H1 (cell line): ENCODE measurements around the gene RELT. TPM values are rescaled to one million over a fixed set of nuclear protein-coding genes. Genes with fewer than 3 reads are reported as not detected.

ENCODE experiments used
- polyA plus RNA-seq, 7 experiments: library from polyadenylated mRNA; depleted of rRNA in 3 of 7; stranded (reverse) in 5 of 7; unstranded in 2 of 7; fragments of >200 nt in 5 of 7; fragments of 200-250 nt in 2 of 7; gene quantifications; 1 replicate in 5 of 7; 2 replicates in 1 of 7; 4 replicates in 1 of 7; pipeline versions ENCODE4 v1.2.1 to v1.2.3, GENCODE V29; 2011 to 2013; ENCODE audit warnings: missing spikeins in 2 of 7, mixed read lengths in 2 of 7
- total RNA-seq: library from RNA; stranded (reverse); fragmentation: NEBNext Ultra II Directional; extraction: Animal tissue kit (Norgen Biotek cat#: 25700); gene quantifications from 2 replicates; pipeline ENCODE4 v1.2.1, GENCODE V29; 2021
- TF ChIP-seq, protein P1 (sequence below): fragments of 300-600 bp; sonication (generic); IDR thresholded peaks from 2 replicates; pipeline ENCODE4 v1.7.1; 2012; ENCODE audit warnings: low read length, moderate library complexity, mild to moderate bottlenecking, inconsistent platforms; ENCODE audit not compliant: insufficient replicate concordance

Gene RELT
- total and polyA plus RNA-seq, 2 of the 8 experiments (the other 6 are each of a cell fraction or from before 2014, with no cell fraction given): 3.4 to 5.7 TPM

DNA sequence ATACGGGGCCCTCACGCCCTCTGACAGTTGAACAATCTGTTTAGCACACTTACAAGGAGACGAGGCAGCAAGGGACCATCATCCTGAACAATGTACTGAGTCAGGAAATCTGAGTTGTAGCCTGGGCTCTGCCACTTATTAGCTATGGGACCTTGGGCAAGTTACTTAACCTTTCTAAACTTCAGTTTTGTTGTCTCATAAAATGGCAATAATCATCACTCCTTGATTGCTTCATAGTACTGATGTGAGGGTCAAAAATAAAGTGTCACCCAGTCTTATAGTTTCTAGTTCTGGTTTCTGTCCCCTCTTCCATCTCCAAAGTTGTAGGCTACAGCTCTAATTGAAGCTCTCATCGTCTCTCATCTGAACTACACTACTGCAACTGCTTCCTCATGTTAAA, 46.7 kb downstream of the RELT start (continued):
- TF ChIP-seq, protein P1, sequence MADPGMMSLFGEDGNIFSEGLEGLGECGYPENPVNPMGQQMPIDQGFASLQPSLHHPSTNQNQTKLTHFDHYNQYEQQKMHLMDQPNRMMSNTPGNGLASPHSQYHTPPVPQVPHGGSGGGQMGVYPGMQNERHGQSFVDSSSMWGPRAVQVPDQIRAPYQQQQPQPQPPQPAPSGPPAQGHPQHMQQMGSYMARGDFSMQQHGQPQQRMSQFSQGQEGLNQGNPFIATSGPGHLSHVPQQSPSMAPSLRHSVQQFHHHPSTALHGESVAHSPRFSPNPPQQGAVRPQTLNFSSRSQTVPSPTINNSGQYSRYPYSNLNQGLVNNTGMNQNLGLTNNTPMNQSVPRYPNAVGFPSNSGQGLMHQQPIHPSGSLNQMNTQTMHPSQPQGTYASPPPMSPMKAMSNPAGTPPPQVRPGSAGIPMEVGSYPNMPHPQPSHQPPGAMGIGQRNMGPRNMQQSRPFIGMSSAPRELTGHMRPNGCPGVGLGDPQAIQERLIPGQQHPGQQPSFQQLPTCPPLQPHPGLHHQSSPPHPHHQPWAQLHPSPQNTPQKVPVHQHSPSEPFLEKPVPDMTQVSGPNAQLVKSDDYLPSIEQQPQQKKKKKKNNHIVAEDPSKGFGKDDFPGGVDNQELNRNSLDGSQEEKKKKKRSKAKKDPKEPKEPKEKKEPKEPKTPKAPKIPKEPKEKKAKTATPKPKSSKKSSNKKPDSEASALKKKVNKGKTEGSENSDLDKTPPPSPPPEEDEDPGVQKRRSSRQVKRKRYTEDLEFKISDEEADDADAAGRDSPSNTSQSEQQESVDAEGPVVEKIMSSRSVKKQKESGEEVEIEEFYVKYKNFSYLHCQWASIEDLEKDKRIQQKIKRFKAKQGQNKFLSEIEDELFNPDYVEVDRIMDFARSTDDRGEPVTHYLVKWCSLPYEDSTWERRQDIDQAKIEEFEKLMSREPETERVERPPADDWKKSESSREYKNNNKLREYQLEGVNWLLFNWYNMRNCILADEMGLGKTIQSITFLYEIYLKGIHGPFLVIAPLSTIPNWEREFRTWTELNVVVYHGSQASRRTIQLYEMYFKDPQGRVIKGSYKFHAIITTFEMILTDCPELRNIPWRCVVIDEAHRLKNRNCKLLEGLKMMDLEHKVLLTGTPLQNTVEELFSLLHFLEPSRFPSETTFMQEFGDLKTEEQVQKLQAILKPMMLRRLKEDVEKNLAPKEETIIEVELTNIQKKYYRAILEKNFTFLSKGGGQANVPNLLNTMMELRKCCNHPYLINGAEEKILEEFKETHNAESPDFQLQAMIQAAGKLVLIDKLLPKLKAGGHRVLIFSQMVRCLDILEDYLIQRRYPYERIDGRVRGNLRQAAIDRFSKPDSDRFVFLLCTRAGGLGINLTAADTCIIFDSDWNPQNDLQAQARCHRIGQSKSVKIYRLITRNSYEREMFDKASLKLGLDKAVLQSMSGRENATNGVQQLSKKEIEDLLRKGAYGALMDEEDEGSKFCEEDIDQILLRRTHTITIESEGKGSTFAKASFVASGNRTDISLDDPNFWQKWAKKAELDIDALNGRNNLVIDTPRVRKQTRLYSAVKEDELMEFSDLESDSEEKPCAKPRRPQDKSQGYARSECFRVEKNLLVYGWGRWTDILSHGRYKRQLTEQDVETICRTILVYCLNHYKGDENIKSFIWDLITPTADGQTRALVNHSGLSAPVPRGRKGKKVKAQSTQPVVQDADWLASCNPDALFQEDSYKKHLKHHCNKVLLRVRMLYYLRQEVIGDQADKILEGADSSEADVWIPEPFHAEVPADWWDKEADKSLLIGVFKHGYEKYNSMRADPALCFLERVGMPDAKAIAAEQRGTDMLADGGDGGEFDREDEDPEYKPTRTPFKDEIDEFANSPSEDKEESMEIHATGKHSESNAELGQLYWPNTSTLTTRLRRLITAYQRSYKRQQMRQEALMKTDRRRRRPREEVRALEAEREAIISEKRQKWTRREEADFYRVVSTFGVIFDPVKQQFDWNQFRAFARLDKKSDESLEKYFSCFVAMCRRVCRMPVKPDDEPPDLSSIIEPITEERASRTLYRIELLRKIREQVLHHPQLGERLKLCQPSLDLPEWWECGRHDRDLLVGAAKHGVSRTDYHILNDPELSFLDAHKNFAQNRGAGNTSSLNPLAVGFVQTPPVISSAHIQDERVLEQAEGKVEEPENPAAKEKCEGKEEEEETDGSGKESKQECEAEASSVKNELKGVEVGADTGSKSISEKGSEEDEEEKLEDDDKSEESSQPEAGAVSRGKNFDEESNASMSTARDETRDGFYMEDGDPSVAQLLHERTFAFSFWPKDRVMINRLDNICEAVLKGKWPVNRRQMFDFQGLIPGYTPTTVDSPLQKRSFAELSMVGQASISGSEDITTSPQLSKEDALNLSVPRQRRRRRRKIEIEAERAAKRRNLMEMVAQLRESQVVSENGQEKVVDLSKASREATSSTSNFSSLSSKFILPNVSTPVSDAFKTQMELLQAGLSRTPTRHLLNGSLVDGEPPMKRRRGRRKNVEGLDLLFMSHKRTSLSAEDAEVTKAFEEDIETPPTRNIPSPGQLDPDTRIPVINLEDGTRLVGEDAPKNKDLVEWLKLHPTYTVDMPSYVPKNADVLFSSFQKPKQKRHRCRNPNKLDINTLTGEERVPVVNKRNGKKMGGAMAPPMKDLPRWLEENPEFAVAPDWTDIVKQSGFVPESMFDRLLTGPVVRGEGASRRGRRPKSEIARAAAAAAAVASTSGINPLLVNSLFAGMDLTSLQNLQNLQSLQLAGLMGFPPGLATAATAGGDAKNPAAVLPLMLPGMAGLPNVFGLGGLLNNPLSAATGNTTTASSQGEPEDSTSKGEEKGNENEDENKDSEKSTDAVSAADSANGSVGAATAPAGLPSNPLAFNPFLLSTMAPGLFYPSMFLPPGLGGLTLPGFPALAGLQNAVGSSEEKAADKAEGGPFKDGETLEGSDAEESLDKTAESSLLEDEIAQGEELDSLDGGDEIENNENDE: no peak
- TF ChIP-seq, all 59 proteins: peak for 0
